WTC11 (cell line): Measurements from ENCODE around the gene CALY.

Experiments
- CTCF ChIP-seq: fragments of 200-600 bp; IDR thresholded peaks from 2 replicates; pipeline ENCODE4 v1.8.0; 2022; ENCODE audit warnings: antibody characterized with exemption
- E2F5 ChIP-seq: sonication (generic); formaldehyde crosslinking; IDR thresholded peaks from 2 replicates; pipeline ENCODE4 v1.8.1; 2022; ENCODE audit warnings: mild to moderate bottlenecking, moderate library complexity, missing genetic modification reagents
- ETV6 ChIP-seq: sonication (generic); formaldehyde crosslinking; IDR thresholded peaks from 2 replicates; pipeline ENCODE4 v1.8.1; 2022; ENCODE audit warnings: mild to moderate bottlenecking, missing genetic modification reagents
- FOXJ3 ChIP-seq: sonication (generic); formaldehyde crosslinking; IDR thresholded peaks from 2 replicates; pipeline ENCODE4 v1.9.0; 2021; ENCODE audit warnings: missing genetic modification reagents, mild to moderate bottlenecking, borderline replicate concordance
- NFE2L1 ChIP-seq: sonication (generic); formaldehyde crosslinking; IDR thresholded peaks from 2 replicates; pipeline ENCODE4 v1.8.1; 2023; ENCODE audit warnings: missing genetic modification reagents
- ZBTB43 ChIP-seq: sonication (generic); formaldehyde crosslinking; IDR thresholded peaks from 2 replicates; pipeline ENCODE4 v1.8.1; 2023; ENCODE audit warnings: mild to moderate bottlenecking, missing genetic modification reagents
- ZNF138 ChIP-seq: sonication (generic); formaldehyde crosslinking; conservative IDR thresholded peaks from 2 replicates; pipeline ENCODE4 v1.8.1; 2022; ENCODE audit warnings: mild to moderate bottlenecking, moderate library complexity, missing genetic modification reagents
- ZNF232 ChIP-seq: sonication (generic); formaldehyde crosslinking; IDR thresholded peaks from 2 replicates; pipeline ENCODE4 v1.8.0; 2022; ENCODE audit warnings: mild to moderate bottlenecking, missing genetic modification reagents
- TF ChIP-seq, protein P1 (sequence below): sonication (generic); formaldehyde crosslinking; IDR thresholded peaks from 2 replicates; pipeline ENCODE4 v1.8.1; 2023; ENCODE audit warnings: mild to moderate bottlenecking, missing genetic modification reagents

DNA sequence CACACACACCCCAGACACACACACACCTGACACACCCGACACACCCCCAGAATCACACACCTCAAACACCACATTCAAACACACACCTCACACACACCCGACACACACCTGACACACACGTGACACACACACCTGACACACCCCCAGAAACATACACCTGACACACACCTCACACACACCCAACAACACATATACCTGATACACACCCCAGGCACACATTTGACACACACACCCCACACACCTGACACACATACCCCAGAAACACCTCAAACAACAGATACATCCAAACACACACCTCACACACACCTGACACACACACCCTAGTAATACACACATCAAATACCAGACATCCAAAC lies 652 bp upstream of the CALY start:
- no peak for TF ChIP-seq CTCF
- TF ChIP-seq NFE2L1: no peak
- no peak for TF ChIP-seq ZNF232
- no peak for TF ChIP-seq ZBTB43
- TF ChIP-seq ETV6: no peak
- TF ChIP-seq, protein P1, sequence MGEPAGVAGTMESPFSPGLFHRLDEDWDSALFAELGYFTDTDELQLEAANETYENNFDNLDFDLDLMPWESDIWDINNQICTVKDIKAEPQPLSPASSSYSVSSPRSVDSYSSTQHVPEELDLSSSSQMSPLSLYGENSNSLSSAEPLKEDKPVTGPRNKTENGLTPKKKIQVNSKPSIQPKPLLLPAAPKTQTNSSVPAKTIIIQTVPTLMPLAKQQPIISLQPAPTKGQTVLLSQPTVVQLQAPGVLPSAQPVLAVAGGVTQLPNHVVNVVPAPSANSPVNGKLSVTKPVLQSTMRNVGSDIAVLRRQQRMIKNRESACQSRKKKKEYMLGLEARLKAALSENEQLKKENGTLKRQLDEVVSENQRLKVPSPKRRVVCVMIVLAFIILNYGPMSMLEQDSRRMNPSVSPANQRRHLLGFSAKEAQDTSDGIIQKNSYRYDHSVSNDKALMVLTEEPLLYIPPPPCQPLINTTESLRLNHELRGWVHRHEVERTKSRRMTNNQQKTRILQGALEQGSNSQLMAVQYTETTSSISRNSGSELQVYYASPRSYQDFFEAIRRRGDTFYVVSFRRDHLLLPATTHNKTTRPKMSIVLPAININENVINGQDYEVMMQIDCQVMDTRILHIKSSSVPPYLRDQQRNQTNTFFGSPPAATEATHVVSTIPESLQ (CRISPR knock-in tag): no peak
- TF ChIP-seq FOXJ3 (CRISPR knock-in tag): no peak
- no peak for TF ChIP-seq ZNF138 (CRISPR knock-in tag)
- TF ChIP-seq E2F5: no peak
